H9 (cell line): ENCODE results near the gene NBEA. TPM values are rescaled to one million over a fixed set of nuclear protein-coding genes. Genes with fewer than 3 reads are reported as not detected.

Source experiments
- DNase-seq: peaks from one replicate; pipeline ENCODE4 v3.0.0-alpha.2; 2017
- H2AFZ ChIP-seq: one replicate; pipeline ENCODE4 v1.6.1; 2013; ENCODE audit warnings: mild to moderate bottlenecking, low read length, control low read depth, moderate library complexity
- H2AK5ac ChIP-seq: 2 replicates; pipeline ENCODE4 v1.6.1; 2013; ENCODE audit warnings: low read length, control low read depth, mixed read lengths; ENCODE audit not compliant: insufficient read length
- H2BK120ac ChIP-seq: one replicate; pipeline ENCODE4 v1.6.1; 2013; ENCODE audit warnings: low read depth, mild to moderate bottlenecking, low read length, control low read depth, inconsistent platforms; ENCODE audit not compliant: poor library complexity, severe bottlenecking
- H2BK12ac ChIP-seq: 2 replicates; pipeline ENCODE4 v1.6.1; 2013; ENCODE audit warnings: low read length, control low read depth, mixed read lengths, low read depth; ENCODE audit not compliant: insufficient read length
- H2BK15ac ChIP-seq: 2 replicates; pipeline ENCODE4 v1.6.1; 2013; ENCODE audit warnings: low read depth, low read length, control low read depth
- H2BK20ac ChIP-seq: one replicate; pipeline ENCODE4 v1.6.1; 2013; ENCODE audit warnings: low read depth, mild to moderate bottlenecking, low read length, control low read depth, inconsistent platforms; ENCODE audit not compliant: poor library complexity, severe bottlenecking
- H2BK5ac ChIP-seq: 2 replicates; pipeline ENCODE4 v1.6.1; 2013; ENCODE audit warnings: low read length, control low read depth, mixed read lengths; ENCODE audit not compliant: insufficient read length
- H3K14ac ChIP-seq: 2 replicates; pipeline ENCODE4 v1.6.1; 2013; ENCODE audit warnings: low read length, control low read depth; ENCODE audit not compliant: insufficient read depth
- H3K18ac ChIP-seq: 2 replicates; pipeline ENCODE4 v1.6.1; 2013; ENCODE audit warnings: low read depth, mild to moderate bottlenecking, mixed read lengths, low read length, control low read depth; ENCODE audit not compliant: insufficient read length
- H3K23ac ChIP-seq: 2 replicates; pipeline ENCODE4 v1.6.1; 2013; ENCODE audit warnings: low read length, control low read depth, mixed read lengths, low read depth; ENCODE audit not compliant: insufficient read length
- H3K23me2 ChIP-seq: 2 replicates; pipeline ENCODE4 v1.6.1; 2013; ENCODE audit warnings: low read depth, mild to moderate bottlenecking, mixed read lengths, low read length, control low read depth; ENCODE audit not compliant: insufficient read length, poor library complexity, severe bottlenecking
- H3K27ac ChIP-seq: 2 replicates; pipeline ENCODE4 v1.5.1; 2013; ENCODE audit warnings: low read length, control low read depth, mixed read lengths, low read depth; ENCODE audit not compliant: insufficient read length
- H3K27me3 ChIP-seq: 2 replicates; pipeline ENCODE4 v1.6.1; 2013; ENCODE audit warnings: low read length, control low read depth, inconsistent platforms; ENCODE audit not compliant: insufficient read depth
- H3K4ac ChIP-seq: 2 replicates; pipeline ENCODE4 v1.6.1; 2013; ENCODE audit warnings: low read depth, mild to moderate bottlenecking, control low read depth, inconsistent platforms, low read length, moderate library complexity
- H3K4me1 ChIP-seq: 2 replicates; pipeline ENCODE4 v1.6.1; 2013; ENCODE audit warnings: low read length, control low read depth, inconsistent platforms; ENCODE audit not compliant: insufficient read depth
- H3K4me2 ChIP-seq: 2 replicates; pipeline ENCODE4 v1.6.1; 2013; ENCODE audit warnings: low read length, control low read depth, mixed read lengths; ENCODE audit not compliant: insufficient read length, insufficient read depth
- H3K56ac ChIP-seq: 2 replicates; pipeline ENCODE4 v1.6.1; 2013; ENCODE audit warnings: low read depth, mild to moderate bottlenecking, mixed read lengths, low read length, control low read depth; ENCODE audit not compliant: insufficient read length
- H3K79me1 ChIP-seq: 2 replicates; pipeline ENCODE4 v1.6.1; 2013; ENCODE audit warnings: low read depth, mild to moderate bottlenecking, moderate library complexity, low read length, control low read depth, inconsistent platforms; ENCODE audit not compliant: insufficient read depth, poor library complexity, severe bottlenecking
- H3K79me2 ChIP-seq: 2 replicates; pipeline ENCODE4 v1.6.1; 2013; ENCODE audit warnings: low read length, control low read depth, inconsistent platforms; ENCODE audit not compliant: insufficient read depth
- H3K9ac ChIP-seq: 2 replicates; pipeline ENCODE4 v1.6.1; 2013; ENCODE audit warnings: low read length, control low read depth, mixed read lengths; ENCODE audit not compliant: insufficient read length; ENCODE audit errors: extremely low read depth
- H3K9me3 ChIP-seq: one replicate; pipeline ENCODE4 v1.6.1; 2013; ENCODE audit warnings: low read depth, low read length, inconsistent platforms; ENCODE audit not compliant: control insufficient read depth
- H3T11ph ChIP-seq: one replicate; pipeline ENCODE4 v1.6.1; 2013; ENCODE audit warnings: mild to moderate bottlenecking, low read length, control low read depth, inconsistent platforms
- H4K20me1 ChIP-seq: one replicate; pipeline ENCODE4 v1.6.1; 2013; ENCODE audit not compliant: control insufficient read depth, insufficient read length, insufficient read depth
- H4K5ac ChIP-seq: 2 replicates; pipeline ENCODE4 v1.6.1; 2013; ENCODE audit warnings: low read depth, mild to moderate bottlenecking, mixed read lengths, low read length, control low read depth; ENCODE audit not compliant: insufficient read length
- H4K8ac ChIP-seq: replicated peaks from 2 replicates; pipeline ENCODE4 v1.6.1; 2013; ENCODE audit warnings: low read length, control low read depth, mixed read lengths, low read depth; ENCODE audit not compliant: insufficient read length
- H4K91ac ChIP-seq: 2 replicates; pipeline ENCODE4 v1.6.1; 2013; ENCODE audit warnings: low read depth, mild to moderate bottlenecking, moderate library complexity, mixed read lengths, low read length, control low read depth; ENCODE audit not compliant: insufficient read length
- H3K27ac Mint-ChIP-seq, 3 experiments: 2 replicates in 2 of 3; 3 replicates in 1 of 3; pipeline ENCODE4 v1.8.0; 2020 to 2021; ENCODE audit warnings: mixed read lengths in 3 of 3, mild to moderate bottlenecking in 1 of 3, moderate library complexity in 1 of 3
- H3K27me3 Mint-ChIP-seq: 2 replicates; pipeline ENCODE4 v1.8.0; 2021; ENCODE audit warnings: low read depth, mild to moderate bottlenecking, moderate library complexity, mixed read lengths
- H3K36me3 Mint-ChIP-seq, 3 experiments: 2 replicates in 2 of 3; 3 replicates in 1 of 3; pipeline ENCODE4 v1.8.0; 2020 to 2021; ENCODE audit warnings: low read depth in 3 of 3, mixed read lengths in 3 of 3; ENCODE audit not compliant: insufficient read depth in 1 of 3
- H3K4me1 Mint-ChIP-seq, 2 experiments: 2 replicates each; pipeline ENCODE4 v1.8.0; 2020; ENCODE audit warnings: mixed read lengths in 2 of 2
- H3K4me3 Mint-ChIP-seq, 2 experiments: 2 replicates in 1 of 2; 3 replicates in 1 of 2; pipeline ENCODE4 v1.8.0; 2020 to 2021; ENCODE audit warnings: mild to moderate bottlenecking in 2 of 2, mixed read lengths in 2 of 2, moderate library complexity in 1 of 2
- H3K9me3 Mint-ChIP-seq, 2 experiments: 2 replicates in 1 of 2; 3 replicates in 1 of 2; pipeline ENCODE4 v1.8.0; 2020; ENCODE audit warnings: mild to moderate bottlenecking in 2 of 2, mixed read lengths in 2 of 2, moderate library complexity in 1 of 2
- WGBS: extraction: QIAGEN DNeasy Blood & Tissue Kit; methylation state at CpG from one replicate; pipeline ENCODE4 v1.1.7; 2013; ENCODE audit warnings: missing lambda C conversion rate, low lambda C conversion rate, mixed read lengths; ENCODE audit not compliant: insufficient read length; ENCODE audit errors: extremely low coverage; 5-methylcytosine and 5-hydroxymethylcytosine counted together
- total RNA-seq: library from RNA; stranded (reverse); gene quantifications from 2 replicates; pipeline ENCODE4 v1.2.1, GENCODE V29; 2021
- TF ChIP-seq, protein P1 (sequence below): fragments of 200-600 bp; sonication (generic); conservative IDR thresholded peaks from 3 replicates; pipeline ENCODE4 v1.8.0; 2021; ENCODE audit warnings: antibody characterized with exemption, mild to moderate bottlenecking

Gene NBEA
- total RNA-seq, 1 experiment from 2014 or later = 17.3 TPM

DNA sequence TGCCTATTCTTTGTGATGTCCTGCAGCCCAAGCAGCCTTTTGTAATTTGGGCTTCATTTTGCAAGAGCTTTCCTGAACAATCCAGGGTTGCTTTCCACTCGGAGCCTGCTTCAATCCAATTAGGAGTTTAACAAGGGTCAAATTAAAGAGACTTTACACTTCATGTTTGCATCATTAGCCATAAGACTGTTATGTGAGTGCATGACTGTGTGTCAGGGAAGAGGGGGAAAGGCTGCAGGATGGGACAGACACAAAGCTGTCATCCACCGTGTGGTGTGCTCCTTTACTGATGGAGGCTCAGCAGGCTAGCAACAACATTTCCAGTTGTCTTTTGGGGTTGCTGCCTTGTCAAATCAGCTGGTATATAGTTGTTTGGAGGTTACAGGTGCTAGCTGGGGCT is 558.1 kb downstream of the NBEA start:
- Histone ChIP-seq H4K20me1 (no peaks in the 10 kb centered on the region), H2BK120ac (no peak overlapping the region), H2BK20ac (no peak overlapping the region), H2BK12ac (no peak overlapping the region), H3K9ac (no peak overlapping the region), H3K4me1 (no peaks in the 10 kb centered on the region), H3K27ac (no peak overlapping the region), H3K79me2 (no peaks in the 10 kb centered on the region), H3K23me2 (no peaks in the 10 kb centered on the region), H3K9me3 (no peaks in the 10 kb centered on the region), H2BK5ac (no peak overlapping the region), H3K27me3 (no peaks in the 10 kb centered on the region), H3K23ac (no peak overlapping the region), H3K18ac (no peak overlapping the region), H3T11ph (no peak overlapping the region), H3K79me1 (no peaks in the 10 kb centered on the region), H3K4ac (no peak overlapping the region), H3K4me2 (no peak overlapping the region), H2BK15ac (no peak overlapping the region), H4K5ac (no peak overlapping the region), H3K56ac (no peak overlapping the region), H2AK5ac (no peak overlapping the region), H4K8ac (no peak overlapping the region), H3K14ac (no peak overlapping the region), H4K91ac (no peak overlapping the region), H2AFZ (no peak overlapping the region)
- DNase-seq = no peak
- TF ChIP-seq, protein P1, sequence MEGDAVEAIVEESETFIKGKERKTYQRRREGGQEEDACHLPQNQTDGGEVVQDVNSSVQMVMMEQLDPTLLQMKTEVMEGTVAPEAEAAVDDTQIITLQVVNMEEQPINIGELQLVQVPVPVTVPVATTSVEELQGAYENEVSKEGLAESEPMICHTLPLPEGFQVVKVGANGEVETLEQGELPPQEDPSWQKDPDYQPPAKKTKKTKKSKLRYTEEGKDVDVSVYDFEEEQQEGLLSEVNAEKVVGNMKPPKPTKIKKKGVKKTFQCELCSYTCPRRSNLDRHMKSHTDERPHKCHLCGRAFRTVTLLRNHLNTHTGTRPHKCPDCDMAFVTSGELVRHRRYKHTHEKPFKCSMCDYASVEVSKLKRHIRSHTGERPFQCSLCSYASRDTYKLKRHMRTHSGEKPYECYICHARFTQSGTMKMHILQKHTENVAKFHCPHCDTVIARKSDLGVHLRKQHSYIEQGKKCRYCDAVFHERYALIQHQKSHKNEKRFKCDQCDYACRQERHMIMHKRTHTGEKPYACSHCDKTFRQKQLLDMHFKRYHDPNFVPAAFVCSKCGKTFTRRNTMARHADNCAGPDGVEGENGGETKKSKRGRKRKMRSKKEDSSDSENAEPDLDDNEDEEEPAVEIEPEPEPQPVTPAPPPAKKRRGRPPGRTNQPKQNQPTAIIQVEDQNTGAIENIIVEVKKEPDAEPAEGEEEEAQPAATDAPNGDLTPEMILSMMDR = no peak
- H3K27me3 Mint-ChIP-seq = no peaks in the 10 kb centered on the region
- no peak overlapping the region for H3K27ac Mint-ChIP-seq
- H3K4me3 Mint-ChIP-seq = no peak overlapping the region
- H3K9me3 Mint-ChIP-seq = no peaks in the 10 kb centered on the region
- WGBS = no CpG with 5 or more reads among the region's 2 CpGs
- peaks cover 0 to 5% of the 10 kb centered on the region in 2 experiments; a peak in 2 of 4 replicates for H3K4me1 Mint-ChIP-seq
- H3K36me3 Mint-ChIP-seq = no peaks in the 10 kb centered on the region
